DMS53 (cell line): ENCODE results near the gene RLN3.

Experiments used
- DNase-seq: peaks from one replicate; lab custom pipeline; 2025; lab: John Stamatoyannopoulos, UW

Gene RLN3, protein sequence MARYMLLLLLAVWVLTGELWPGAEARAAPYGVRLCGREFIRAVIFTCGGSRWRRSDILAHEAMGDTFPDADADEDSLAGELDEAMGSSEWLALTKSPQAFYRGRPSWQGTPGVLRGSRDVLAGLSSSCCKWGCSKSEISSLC

DNA sequence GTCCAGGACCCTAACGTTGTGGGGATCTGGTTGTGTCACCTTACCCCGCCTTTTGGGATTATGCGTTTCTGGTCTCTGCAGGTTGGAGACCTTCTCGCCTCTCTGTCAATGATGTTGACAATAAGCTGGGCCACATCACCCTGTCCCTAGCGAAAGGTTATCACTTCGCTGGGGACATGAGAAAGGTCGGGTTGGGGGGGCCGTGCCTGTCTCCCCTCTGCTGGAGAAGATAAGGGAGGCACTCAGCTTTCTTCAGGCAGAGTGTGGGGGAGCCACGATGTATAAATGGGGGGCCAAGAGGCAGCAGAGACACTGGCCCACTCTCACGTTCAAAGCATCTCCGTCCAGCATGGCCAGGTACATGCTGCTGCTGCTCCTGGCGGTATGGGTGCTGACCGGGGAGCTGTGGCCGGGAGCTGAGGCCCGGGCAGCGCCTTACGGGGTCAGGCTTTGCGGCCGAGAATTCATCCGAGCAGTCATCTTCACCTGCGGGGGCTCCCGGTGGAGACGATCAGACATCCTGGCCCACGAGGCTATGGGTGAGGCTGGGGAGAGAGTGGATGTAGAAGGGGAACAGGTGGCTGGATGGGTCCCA is at the start of gene RLN3:
TSS of gene RLN3 (plus strand) at position 293 of the 595 bp plus-strand sequence. CDS start at position 350, 57 bp downstream.
- no peak for DNase-seq

DNA sequence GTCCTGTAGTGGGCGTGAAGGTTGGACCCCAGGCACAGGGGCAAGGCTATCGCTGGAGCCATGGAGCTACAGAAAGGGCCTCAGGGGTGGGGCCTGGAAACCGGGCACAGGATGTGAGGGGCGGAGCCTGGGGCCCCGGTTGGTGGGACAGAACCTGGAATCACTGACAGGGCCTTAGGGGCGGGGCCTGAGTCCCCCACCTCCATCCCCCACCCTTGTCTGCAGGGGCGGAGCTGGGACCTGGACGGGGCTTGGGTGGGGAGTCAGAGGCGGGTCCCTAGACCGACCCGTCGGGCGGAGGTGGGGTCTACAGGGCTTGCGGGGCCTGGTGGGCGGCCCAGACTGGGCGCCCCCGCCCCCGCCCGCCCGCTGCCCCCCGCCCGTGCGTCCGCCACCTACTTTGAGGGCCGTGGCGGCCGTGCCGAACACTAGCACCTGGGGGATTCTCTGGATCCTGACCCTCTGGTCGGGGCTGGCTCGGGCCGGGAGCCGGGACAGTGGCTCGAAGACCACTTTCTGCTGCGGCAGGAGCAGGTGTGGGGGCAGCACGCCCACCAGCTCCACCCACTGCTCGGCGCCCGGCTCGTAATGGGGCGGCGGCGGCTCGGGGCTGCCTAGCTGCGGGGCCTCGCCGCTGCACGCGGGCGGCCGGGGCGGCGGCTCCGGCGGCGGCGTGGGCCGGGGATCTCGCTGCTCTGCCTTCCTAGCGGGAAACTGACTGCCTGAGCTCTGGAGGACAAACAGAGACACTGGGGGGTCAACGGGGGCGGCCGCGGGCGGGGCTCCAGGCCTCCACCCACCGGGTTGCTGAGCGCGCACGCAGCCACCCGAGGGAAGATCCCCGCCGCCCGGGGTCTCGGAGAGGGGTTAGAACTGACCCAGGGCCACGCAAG is 49.4 kb upstream of the RLN3 start:
- DNase-seq, result no peak

DNA sequence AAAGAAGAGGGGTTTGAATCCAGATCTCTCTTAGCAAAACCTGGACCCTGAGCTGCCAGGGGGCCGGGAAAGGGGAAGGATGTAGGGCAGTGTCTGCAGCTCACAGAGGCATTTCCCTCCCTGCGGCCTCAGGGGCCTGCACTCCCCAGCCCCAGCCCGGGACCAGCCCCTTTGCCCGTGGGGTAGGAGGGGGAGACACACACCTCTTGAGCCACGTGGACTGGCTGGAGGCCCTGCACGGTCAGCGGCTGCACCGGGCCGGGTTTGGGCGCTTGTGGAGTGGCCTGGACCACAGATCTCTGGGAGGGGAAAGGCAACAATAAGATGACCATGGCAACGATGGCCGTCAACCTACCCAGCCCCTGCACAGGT is 48.7 kb upstream of the RLN3 start:
- no peak for DNase-seq

DNA sequence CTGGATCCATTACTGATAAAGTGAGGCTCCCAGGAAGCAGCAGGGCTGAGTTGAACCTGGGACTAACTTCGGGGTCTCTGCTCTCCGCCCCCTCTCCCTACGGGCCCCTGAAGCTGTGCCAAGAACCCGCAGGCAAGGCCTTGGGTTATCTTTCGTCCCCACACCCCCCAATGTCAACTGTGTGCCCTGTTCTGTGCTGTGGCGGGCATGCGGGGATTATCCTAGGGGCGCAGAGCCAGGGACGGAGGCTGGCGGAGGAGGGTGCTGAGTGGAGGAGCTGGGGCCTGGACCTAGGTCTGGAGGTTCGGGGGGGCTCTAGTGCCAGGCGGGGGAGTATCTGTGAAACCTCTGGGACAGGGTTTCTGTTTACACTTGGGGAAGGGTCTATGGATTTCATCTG is 48.3 kb upstream of the RLN3 start:
- DNase-seq, result no peak

DNA sequence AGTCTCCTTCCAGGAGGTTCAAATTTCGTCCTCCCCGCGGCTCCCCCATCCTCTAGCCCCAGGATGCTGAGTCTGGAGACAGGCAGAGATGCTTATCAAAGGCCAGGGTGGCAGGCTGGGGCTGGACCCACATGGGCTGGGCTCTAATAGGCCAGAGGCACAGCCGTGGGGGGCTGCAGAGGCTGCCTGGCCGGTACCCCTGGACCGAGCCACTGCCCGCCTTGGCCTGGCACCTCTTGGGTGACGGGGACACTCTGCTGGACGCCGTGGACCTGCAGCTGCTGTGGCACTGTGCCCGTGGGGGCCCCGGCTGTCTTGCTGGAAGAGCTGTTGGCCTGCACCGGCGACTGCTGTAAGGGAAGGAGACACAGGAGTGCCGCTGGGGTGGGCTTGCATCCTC is 47.6 kb upstream of the RLN3 start:
- no peak for DNase-seq

DNA sequence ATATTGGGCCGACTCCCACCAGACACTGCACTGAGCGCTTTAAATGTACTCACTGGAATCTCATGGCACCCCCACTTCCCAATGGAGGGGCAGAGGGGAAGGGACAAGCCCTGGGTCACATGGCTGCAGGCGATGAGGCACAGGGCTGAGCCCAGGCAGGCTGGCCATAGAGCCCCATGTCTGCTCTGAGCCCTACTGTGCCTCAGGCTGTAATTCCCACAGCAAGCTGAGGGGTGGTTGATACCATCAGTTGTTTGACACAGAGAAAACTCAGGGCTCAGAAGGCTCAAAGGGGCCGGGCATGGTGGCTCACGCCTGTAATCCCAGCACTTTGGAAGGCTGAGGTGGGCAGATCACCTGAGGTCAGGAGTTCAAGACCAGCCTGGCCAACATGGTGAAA is 46.9 kb upstream of the RLN3 start:
- no peak for DNase-seq

DNA sequence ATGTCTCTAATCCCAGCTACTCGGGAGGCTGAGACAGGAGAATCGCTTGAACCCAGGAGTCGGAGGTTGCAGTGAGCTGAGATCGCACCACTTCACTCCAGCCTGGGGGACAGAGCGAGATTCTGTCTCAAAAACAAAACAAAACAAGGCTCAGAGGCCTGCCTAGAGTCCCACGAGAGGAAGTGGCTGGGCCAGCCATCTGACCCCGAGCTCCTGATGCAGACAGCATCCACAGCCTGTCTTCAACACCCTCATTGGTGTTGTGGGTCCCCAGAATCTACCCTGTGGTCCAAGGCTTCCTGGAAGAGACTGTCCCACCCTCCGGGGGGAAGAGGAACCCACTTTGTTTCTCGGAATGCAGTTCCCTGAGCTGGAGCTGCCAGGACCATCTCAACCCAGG is 46.5 kb upstream of the RLN3 start:
- no peak for DNase-seq

DNA sequence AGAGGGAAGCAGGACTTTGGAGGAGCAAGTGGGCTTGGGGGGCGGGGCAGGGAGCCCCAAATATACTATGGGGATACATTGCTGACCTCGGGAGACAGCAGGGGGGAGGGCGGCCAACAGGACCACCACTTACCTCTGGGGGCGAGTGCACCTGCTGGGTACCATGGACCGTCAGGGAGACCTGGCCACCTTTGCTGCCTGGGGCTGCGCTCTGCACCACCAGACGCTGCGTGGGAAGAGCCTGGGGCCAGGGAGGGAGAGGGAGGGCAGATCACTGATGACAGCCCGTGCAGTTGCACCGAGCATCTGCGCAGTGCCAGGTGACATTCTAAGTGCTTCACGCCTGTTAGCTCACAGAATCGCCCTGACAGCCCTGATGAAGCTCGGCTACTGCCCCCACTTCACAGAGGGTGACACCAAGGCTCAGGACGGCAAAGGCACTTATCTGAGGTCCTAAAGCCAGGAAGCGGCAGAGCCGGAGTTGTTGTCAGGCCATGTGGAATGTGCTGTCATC is 45.9 kb upstream of the RLN3 start:
- peak; percentile 31 for DNase-seq

DNA sequence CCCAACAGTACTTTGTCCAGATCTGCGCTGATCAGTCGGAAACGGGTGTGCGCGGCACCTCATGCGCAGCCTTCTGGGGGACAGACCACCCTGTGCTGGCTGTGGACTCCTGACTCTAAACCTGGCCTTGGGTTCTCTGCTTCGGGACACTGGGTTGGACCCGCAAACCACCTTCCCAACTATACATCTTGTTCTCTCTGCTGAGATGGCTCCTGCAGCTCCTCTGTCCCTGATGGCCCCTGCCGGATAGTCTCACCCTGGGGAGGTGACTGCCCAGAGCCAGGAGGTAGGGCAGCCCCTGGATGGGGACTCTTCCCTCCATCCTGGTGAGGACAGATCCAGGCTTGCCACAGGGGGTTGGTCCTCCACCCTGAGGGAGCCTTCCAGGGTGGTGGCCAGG is 45.2 kb upstream of the RLN3 start:
- DNase-seq, result no peak

DNA sequence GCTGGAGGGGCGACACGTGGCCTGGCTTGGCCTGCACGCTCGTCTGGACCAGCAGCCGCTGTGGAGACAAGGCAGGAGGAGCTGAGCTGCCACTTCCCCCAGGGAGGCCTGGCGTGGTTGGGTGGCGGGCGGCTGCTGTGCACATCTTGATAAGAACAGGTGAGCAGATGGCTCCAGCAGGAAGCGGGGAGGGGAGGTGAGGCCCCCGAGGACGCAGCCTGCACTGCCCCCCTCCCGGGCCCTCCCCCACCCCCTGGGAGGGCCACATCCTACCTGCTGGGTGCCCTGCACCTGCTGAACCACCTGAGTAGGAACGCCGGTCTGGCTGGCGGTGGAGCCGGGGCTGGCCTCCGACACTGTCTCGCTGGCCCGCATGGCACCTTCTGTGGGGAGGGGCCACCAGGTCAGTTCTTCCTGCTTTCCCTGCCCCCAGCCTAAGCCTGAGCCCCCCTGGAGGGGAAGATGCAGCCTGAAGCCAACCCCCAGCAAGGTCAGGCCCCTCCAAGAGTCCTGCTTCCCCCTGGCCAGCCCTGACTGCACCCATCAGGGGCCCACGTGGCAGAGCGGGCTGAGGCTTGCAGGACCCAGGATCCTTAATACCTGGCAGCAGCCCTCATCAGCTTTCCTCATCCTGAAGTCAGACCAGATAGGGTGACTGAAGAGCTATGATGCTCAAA is 44.6 kb upstream of the RLN3 start:
- DNase-seq, result peak; percentile 93

DNA sequence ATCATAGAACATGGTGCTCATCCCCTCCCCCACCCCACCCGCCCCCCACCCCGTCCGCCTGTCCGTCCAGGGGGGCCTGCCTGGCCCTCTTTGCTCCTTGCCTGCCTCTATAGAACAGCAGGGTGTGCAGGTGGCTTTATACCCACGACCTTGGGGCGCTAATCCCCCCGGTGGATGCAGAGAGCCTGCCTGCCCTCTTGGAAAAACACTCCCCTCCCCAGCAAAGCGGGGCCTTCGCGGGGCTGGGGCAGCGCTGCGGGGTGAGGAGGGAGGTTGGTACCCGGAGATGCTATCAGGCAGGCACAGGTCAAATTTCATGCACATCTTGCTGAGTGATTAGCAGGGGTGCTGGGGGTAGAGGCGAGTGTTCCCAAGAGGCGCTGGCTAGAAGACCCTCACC is 43.8 kb upstream of the RLN3 start:
- peak; percentile 31 for DNase-seq

DNA sequence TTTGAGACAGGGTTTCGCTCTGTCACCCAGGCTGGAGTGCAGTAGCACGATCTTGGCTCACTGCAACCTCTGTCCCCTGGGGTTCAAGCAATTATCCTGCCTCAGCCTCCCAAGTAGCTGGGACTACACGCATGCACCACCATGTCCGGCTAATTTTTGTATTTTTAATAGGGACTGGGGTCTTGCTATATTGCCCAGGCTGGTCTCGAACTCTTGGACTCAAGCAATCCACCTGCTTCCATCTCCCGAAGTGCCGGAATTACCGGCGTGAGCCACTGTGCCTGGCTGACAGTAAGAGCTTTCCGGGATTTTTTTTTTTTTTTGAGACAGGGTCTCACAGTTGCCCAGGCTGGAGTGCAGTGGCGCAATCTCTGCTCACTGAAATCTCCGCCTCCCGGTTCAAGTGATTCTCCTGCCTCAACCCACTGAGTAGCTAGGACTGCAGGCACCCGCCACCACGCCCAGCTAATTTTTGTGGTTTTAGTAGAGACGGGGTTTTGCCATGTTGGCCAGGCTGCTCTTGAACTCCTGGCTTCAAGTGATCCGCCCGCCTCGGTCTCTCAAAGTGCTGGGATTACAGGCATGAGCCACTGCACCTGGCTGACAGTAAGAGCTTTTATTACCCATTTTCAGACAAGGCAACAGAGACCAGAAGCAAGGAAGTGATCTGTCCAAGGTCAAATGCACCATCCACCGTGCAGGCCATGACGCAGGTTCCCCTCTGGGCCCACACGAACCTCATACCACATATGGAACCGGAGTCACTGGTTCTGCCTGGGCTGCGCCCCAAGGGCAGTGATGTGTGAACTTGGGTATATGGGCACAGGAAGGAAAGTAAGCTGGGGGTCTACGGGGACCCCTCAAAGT is 42.8 kb upstream of the RLN3 start:
- peak; percentile 34 for DNase-seq

DNA sequence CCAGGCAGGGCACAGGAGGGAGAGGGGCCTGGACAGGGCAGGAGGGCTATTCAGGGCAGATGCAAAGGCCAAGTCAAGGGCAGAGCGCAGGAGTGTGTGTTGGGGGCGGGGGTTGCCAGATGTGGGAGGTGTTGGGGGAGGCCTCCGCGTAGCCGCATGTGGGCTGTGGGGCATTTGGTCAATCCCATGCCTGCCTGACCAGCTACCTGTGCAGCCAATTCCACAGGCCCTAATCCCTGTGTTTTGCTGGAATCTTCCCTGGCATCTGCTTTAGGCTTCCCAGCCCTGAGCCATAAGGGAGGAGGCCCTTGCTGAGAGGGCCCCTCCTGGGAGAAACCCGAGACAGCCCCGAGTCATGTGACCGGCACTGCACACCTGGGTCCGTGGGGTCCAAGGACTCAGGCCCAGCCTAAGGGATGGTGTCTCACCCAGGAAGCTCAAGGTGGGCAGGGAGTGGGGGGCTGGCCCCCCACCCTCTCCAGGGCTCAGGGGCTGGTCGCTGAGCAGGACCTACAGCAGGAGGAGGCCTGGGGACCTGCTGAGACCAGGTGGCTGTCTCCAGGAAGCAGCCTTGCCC is 42.1 kb upstream of the RLN3 start:
- peak; percentile 84 for DNase-seq

DNA sequence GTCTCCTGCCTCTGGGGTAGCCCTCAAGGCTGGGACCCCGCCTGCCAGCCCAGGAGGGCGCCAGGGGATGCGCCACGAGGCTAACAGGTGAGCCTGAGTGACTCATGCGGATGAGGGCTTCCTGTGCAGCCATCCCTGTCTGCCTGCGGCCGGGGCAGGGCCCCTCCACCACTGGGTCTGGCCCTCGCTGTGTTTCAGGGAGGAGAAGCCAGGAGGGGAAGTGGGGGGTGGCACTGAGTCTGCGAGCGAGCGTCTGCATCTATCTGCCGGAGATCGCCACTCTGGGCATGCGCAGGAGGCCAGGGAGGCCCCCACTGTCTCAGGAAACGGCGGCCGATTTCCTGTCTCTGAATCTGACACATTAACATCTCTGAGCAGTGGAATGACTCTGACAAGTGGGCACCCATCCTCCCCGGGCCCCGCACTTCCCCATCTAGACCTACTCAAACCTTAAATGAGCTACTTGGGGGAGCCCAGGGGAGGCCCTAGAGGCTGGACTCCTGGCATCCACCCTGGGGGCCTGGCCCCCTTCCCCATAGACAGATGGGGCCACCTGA is 41.5 kb upstream of the RLN3 start:
- DNase-seq, result peak; percentile 95

DNA sequence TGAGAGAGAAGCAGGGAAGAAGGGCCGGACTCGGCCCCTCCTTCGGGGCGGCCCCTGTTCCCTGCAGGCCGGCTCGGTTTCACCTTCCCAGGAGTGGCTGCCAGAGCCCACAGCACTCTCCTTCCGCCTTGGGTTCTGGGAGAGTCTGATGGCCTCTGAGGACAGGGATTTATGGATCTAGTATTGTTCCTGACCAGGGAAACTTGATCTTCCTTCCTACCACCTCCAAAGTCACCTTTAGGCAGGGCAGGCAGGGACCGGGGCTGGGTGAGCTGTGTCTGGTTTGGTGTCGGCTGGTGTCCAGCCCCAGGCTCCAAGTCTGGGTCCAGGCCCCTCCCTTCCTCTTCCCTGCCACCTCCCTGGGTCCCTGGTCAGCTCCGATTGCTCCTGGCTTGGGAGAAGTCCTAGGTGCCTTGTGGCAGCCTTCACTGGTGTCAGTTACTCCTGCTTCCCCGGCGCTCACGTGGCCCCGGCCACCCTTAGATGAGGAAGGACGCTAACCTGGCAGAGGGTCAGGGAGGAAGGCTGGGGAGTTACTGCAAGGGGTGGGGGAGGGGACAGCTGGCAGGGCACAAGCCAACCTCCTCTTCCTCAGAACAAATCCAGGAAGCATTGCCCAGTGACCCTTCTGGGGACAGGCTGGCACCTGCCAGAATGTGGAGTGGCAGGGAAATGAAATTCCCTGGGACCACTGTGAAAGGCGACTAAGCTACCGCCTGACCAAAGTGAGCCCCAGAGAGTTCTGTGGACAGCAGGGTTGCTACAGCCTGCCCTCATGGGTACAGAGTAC is 40.7 kb upstream of the RLN3 start:
- DNase-seq, result peak; percentile 65

DNA sequence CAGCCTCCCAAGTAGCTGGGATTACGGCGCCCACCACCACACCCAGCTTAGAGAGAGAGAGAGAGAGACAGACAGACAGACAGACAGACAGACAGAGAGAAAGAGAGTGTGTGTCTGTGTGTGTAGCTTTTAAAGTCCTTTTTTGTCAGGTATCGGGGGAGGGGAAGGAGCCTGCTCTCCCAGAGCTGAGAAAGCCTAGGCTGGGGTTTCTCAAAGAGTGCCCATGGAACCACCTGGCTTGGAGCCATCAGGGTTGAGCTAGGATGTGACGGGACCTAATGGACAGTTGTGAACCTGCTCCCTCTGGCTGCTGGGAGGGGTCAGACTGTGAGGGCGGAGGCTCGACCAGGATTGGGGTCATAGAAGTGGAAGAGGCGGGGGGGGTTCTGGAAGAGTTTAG is 38.5 kb upstream of the RLN3 start:
- no peak for DNase-seq

DNA sequence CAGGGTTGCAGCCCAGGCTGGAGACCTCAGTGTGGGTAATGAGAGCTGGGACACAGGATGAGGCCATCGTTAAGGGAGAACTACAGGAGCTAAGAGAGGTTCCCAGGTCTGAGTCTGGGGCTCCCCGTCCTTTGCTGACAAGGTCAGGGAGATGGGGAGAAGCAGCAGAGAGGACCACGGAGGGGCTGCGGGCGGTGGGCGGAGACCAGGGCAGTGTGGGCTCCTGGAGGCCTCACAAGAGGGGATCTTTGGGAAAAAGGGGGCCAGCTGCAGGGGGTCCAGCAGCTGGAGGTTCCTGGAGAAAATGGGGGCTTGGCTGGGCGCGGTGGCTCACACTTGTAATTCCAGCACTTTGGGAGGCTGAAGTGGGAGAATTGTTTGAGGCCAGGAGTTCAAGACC is 37.9 kb upstream of the RLN3 start:
- DNase-seq, result no peak

DNA sequence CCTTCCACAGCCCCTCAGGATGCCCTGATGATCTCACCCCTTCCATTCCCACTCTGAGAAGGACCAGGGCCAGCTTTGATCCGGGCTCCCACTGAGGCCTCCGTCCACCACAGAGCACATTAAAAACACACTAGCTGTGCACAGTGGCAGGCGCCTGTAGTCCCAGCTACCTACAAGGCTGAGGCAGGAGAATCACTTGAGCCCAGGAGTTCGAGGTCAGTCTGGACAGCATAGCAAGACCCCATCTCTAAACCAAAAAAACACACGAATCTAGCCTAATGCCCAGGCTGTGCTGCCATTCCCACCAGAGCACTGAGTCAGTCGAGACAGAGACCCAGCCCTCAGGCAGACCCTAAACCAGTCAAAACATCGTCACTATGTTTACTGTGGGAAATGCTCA is 35.9 kb upstream of the RLN3 start:
- DNase-seq, result no peak

DNA sequence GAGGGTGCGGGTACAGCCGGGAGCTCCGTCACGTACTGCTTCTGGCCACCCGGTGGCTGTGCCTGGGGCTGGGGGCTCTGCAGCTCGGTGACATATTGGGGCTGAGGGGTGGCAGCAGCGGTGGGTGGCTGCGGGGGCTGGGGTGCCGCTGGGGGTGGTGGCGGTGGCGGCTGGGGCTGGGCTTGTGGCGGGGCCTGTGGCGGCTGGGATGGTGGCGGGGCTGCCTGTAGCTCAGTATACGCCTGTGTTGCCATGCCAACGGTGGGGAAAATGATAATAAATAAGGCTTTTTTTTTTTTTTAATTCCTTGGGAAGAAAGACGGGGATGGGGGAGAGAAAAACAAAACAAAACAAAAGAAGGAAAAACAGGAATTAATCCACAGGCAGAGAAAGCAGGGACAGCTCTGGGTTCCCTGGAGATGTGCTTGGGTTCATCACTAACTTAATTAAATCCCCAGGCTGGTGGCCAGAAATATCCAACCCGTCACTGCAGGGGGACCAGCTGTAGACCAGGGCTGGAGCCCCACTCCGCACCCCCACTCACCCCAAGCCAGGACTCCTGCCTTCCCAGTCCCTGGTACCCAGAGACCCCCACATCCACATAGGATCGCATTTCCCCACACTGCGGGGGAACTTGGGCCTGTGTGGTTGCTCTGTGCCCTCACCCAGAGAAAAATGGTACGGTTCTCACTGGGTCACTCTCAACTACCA is 34.2 kb upstream of the RLN3 start:
- DNase-seq, result peak; percentile 18
